ENCODE data around the gene PPM1H.

DNA sequence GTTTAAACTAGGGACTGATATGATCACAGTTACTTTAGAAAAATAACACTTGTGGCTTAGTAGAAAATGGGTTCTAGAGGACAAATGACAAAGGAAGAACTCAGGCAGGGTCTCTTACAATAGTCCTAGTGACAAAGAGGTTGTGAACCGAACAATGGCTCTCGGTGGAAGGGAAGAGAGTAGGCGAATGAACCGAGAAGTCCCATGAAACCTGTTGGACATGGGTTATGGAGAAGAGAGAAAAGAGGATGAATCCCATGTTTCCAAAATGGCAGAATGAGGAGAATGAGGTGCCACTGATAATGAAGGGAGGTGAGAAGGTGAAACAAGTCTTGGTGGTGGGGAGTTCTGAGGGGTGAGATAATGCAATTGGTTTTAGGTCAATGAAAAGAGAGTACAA is 94.1 kb downstream of the PPM1H start:
- TF ChIP-seq, protein P1, sequence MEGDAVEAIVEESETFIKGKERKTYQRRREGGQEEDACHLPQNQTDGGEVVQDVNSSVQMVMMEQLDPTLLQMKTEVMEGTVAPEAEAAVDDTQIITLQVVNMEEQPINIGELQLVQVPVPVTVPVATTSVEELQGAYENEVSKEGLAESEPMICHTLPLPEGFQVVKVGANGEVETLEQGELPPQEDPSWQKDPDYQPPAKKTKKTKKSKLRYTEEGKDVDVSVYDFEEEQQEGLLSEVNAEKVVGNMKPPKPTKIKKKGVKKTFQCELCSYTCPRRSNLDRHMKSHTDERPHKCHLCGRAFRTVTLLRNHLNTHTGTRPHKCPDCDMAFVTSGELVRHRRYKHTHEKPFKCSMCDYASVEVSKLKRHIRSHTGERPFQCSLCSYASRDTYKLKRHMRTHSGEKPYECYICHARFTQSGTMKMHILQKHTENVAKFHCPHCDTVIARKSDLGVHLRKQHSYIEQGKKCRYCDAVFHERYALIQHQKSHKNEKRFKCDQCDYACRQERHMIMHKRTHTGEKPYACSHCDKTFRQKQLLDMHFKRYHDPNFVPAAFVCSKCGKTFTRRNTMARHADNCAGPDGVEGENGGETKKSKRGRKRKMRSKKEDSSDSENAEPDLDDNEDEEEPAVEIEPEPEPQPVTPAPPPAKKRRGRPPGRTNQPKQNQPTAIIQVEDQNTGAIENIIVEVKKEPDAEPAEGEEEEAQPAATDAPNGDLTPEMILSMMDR (IDR thresholded peaks at IDR 0.05; ENCODE audit: low read depth, low read length): no peak
- no peak for TF ChIP-seq EZH2phosphoT487 (IDR thresholded peaks at IDR 0.05; ENCODE audit: low read depth)

Data from OCI-LY3 (cell line).